WTC11 (cell line): Measurements from ENCODE around the gene JADE3. TPM values are rescaled to one million over a fixed set of nuclear protein-coding genes. Genes with fewer than 3 reads are reported as not detected.
"Not testable (repeated sequence)": the region's sequence is repeated elsewhere in the genome, so short reads cannot be mapped to it uniquely, and the experiment has no call there.

Source experiments
- ATAC-seq: fragments of 200-7000 bp; cut with Tn5 transposase; 2 replicates; pipeline ENCODE4 v1.10.0; 2021; ENCODE audit warnings: mild to moderate bottlenecking, moderate library complexity
- CTCF ChIA-PET: fragments of 300-600 bp; sonication (Branson Sonifier 250); formaldehyde crosslinking; loops from one replicate; lab custom pipeline; 2021; ENCODE audit warnings: antibody characterized with exemption; lab: Charles Lee
- POLR2A ChIA-PET: fragments of 350-600 bp; sonication (Branson Sonifier 250); formaldehyde crosslinking; loops from one replicate; lab custom pipeline; 2021; ENCODE audit warnings: antibody characterized with exemption; lab: Charles Lee
- DNase-seq: peaks from one replicate; pipeline ENCODE4 v3.0.0; 2021; ENCODE audit warnings: low spot score
- H3K27ac Mint-ChIP-seq: 2 replicates; pipeline ENCODE4 v1.8.0; 2021; ENCODE audit warnings: mixed read lengths
- H3K27me3 Mint-ChIP-seq: 2 replicates; pipeline ENCODE4 v1.8.0; 2021; ENCODE audit warnings: low read depth, mild to moderate bottlenecking, moderate library complexity, mixed read lengths
- H3K36me3 Mint-ChIP-seq: 2 replicates; pipeline ENCODE4 v1.8.0; 2021; ENCODE audit warnings: mixed read lengths
- H3K4me1 Mint-ChIP-seq: 2 replicates; pipeline ENCODE4 v1.8.0; 2022; ENCODE audit warnings: mixed read lengths
- H3K4me3 Mint-ChIP-seq: 2 replicates; pipeline ENCODE4 v1.8.0; 2021; ENCODE audit warnings: mild to moderate bottlenecking, moderate library complexity, mixed read lengths
- H3K9me3 Mint-ChIP-seq: 2 replicates; pipeline ENCODE4 v1.8.0; 2021; ENCODE audit warnings: mixed read lengths
- AR ChIP-seq: fragments of 250-450 bp; sonication (Bioruptor Pico); IDR thresholded peaks from 2 replicates; pipeline ENCODE4 v1.9.0; 2021; ENCODE audit warnings: mild to moderate bottlenecking
- CDX4 ChIP-seq: fragments of 250-450 bp; sonication (Bioruptor Pico); IDR thresholded peaks from 2 replicates; pipeline ENCODE4 v1.9.0; 2021; ENCODE audit warnings: moderate library complexity, mild to moderate bottlenecking, inconsistent platforms, borderline replicate concordance
- HMGA2 ChIP-seq: fragments of 250-450 bp; sonication (Bioruptor Pico); IDR thresholded peaks from 2 replicates; pipeline ENCODE4 v1.4.0; 2021; ENCODE audit warnings: mild to moderate bottlenecking, moderate library complexity
- IRF1 ChIP-seq: sonication (generic); formaldehyde crosslinking; IDR thresholded peaks from 2 replicates; pipeline ENCODE4 v1.8.0; 2023; ENCODE audit warnings: missing genetic modification reagents
- MXD4 ChIP-seq: fragments of 250-450 bp; sonication (Bioruptor Pico); IDR thresholded peaks from 2 replicates; pipeline ENCODE4 v1.8.0; 2021; ENCODE audit warnings: mild to moderate bottlenecking, moderate library complexity, borderline replicate concordance
- NFATC4 ChIP-seq: fragments of 250-450 bp; sonication (Bioruptor Pico); IDR thresholded peaks from 2 replicates; pipeline ENCODE4 v1.9.0; 2021; ENCODE audit warnings: mild to moderate bottlenecking
- NR3C1 ChIP-seq: sonication (generic); formaldehyde crosslinking; conservative IDR thresholded peaks from 2 replicates; pipeline ENCODE4 v1.8.1; 2023; ENCODE audit warnings: low read depth, mild to moderate bottlenecking, missing genetic modification reagents
- PRRX2 ChIP-seq: fragments of 250-450 bp; sonication (Bioruptor Pico); IDR thresholded peaks from 2 replicates; pipeline ENCODE4 v1.8.0; 2021; ENCODE audit warnings: mild to moderate bottlenecking
- USF2 ChIP-seq: sonication (generic); formaldehyde crosslinking; IDR thresholded peaks from 2 replicates; pipeline ENCODE4 v1.8.1; 2023; ENCODE audit warnings: mild to moderate bottlenecking, missing genetic modification reagents, moderate library complexity
- ZNF219 ChIP-seq: sonication (generic); formaldehyde crosslinking; IDR thresholded peaks from 2 replicates; pipeline ENCODE4 v1.8.0; 2023; ENCODE audit warnings: missing genetic modification reagents, mild to moderate bottlenecking, borderline replicate concordance
- ZNF232 ChIP-seq: sonication (generic); formaldehyde crosslinking; IDR thresholded peaks from 2 replicates; pipeline ENCODE4 v1.8.0; 2022; ENCODE audit warnings: mild to moderate bottlenecking, missing genetic modification reagents
- ZNF263 ChIP-seq: sonication (generic); formaldehyde crosslinking; IDR thresholded peaks from 2 replicates; pipeline ENCODE4 v1.8.1; 2022; ENCODE audit warnings: low read depth, mild to moderate bottlenecking, moderate library complexity, missing genetic modification reagents
- ZNF423 ChIP-seq: fragments of 250-450 bp; sonication (Bioruptor Pico); IDR thresholded peaks from 2 replicates; pipeline ENCODE4 v2.1.2; 2022; ENCODE audit warnings: mild to moderate bottlenecking, moderate library complexity
- ZNF425 ChIP-seq: fragments of 250-450 bp; sonication (Bioruptor Pico); conservative IDR thresholded peaks from 2 replicates; pipeline ENCODE4 v1.9.0; 2021; ENCODE audit warnings: mild to moderate bottlenecking
- ZNF671 ChIP-seq: fragments of 250-450 bp; sonication (Bioruptor Pico); IDR thresholded peaks from 2 replicates; pipeline ENCODE4 v1.8.0; 2021; ENCODE audit warnings: mild to moderate bottlenecking
- total RNA-seq: library from RNA; stranded (reverse); gene quantifications from 3 replicates; pipeline ENCODE4 v1.2.3, GENCODE V29; 2021
- TF ChIP-seq, protein P1 (sequence below): sonication (generic); formaldehyde crosslinking; IDR thresholded peaks from 2 replicates; pipeline ENCODE4 v1.8.1; 2022; ENCODE audit warnings: low read depth, mild to moderate bottlenecking, moderate library complexity, missing genetic modification reagents, borderline replicate concordance
- TF ChIP-seq, protein P2 (sequence below): sonication (generic); formaldehyde crosslinking; IDR thresholded peaks from 2 replicates; pipeline ENCODE4 v1.8.1; 2023; ENCODE audit warnings: mild to moderate bottlenecking, missing genetic modification reagents, moderate library complexity

Gene JADE3
- total RNA-seq, 1 experiment from 2014 or later: 19.2 TPM

DNA sequence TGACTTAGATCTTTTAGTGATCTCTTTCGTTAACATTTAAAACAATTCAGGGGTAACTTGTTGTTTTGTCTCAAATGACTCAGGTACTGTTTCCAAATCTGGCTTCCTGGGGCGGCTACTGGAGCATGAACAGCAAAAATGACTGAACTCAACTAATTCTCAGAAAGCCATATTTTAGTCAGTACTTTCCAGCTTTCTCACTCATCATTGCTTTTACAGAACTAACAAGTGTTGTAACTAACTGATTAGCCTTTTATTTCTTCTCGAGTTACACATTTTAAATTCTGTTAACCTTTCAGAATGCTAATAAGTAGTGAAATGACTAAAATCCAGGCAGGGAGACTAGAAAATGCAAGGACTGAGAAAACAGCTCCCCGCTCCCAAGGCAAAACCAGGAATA is 55.3 kb downstream of the JADE3 start:
- H3K27me3 Mint-ChIP-seq: no peaks in the 10 kb centered on the region
- no peak for DNase-seq
- ATAC-seq: no peak
- no peaks in the 10 kb centered on the region for H3K9me3 Mint-ChIP-seq
- no peak overlapping the region for H3K4me3 Mint-ChIP-seq
- POLR2A ChIA-PET: no interaction called here
- H3K36me3 Mint-ChIP-seq: no peaks in the 10 kb centered on the region
- H3K27ac Mint-ChIP-seq: peak overlapping the region; percentile 60
- no peak for TF ChIP-seq ZNF232
- no peak for TF ChIP-seq PRRX2
- no peak for TF ChIP-seq NR3C1 (CRISPR knock-in tag)
- TF ChIP-seq ZNF219: no peak
- TF ChIP-seq AR (CRISPR knock-in tag): no peak
- TF ChIP-seq CDX4 (CRISPR knock-in tag): no peak
- TF ChIP-seq, protein P1, sequence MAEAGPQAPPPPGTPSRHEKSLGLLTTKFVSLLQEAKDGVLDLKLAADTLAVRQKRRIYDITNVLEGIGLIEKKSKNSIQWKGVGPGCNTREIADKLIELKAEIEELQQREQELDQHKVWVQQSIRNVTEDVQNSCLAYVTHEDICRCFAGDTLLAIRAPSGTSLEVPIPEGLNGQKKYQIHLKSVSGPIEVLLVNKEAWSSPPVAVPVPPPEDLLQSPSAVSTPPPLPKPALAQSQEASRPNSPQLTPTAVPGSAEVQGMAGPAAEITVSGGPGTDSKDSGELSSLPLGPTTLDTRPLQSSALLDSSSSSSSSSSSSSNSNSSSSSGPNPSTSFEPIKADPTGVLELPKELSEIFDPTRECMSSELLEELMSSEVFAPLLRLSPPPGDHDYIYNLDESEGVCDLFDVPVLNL (CRISPR knock-in tag): no peak
- no peak for TF ChIP-seq USF2 (CRISPR knock-in tag)
- TF ChIP-seq ZNF425 (CRISPR knock-in tag): no peak
- TF ChIP-seq, protein P2, sequence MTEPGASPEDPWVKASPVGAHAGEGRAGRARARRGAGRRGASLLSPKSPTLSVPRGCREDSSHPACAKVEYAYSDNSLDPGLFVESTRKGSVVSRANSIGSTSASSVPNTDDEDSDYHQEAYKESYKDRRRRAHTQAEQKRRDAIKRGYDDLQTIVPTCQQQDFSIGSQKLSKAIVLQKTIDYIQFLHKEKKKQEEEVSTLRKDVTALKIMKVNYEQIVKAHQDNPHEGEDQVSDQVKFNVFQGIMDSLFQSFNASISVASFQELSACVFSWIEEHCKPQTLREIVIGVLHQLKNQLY: no peak
- no peak for TF ChIP-seq HMGA2
- TF ChIP-seq ZNF263: no peak
- TF ChIP-seq IRF1 (CRISPR knock-in tag): no peak
- no peak for TF ChIP-seq ZNF671 (CRISPR knock-in tag)
- no peak for TF ChIP-seq MXD4 (CRISPR knock-in tag)
- no peak for TF ChIP-seq NFATC4 (CRISPR knock-in tag)
- TF ChIP-seq ZNF423 (CRISPR knock-in tag): no peak
- TF ChIP-seq, all 79 proteins: peak for 0
- CTCF ChIA-PET: interaction anchor here (0.9 kb wide), 1 partner anchor 55 kb away, joined by 3 read pairs; no protein-coding TSS in a partner anchor
- H3K4me1 Mint-ChIP-seq: peaks cover 53% of the 10 kb centered on the region

- POLR2A ChIA-PET, DNase-seq, H3K9me3 Mint-ChIP-seq, H3K27ac Mint-ChIP-seq, H3K36me3 Mint-ChIP-seq, H3K27me3 Mint-ChIP-seq, ATAC-seq, H3K4me3 Mint-ChIP-seq: not testable (repeated sequence)
- H3K4me1 Mint-ChIP-seq: peaks cover 47% of the 10 kb centered on the region
- CTCF ChIA-PET: interaction anchor here (1.9 kb wide), 1 partner anchor 54 kb away, joined by 4 read pairs; no protein-coding TSS in a partner anchor
Observed at GRCh38 chrX:46977046-46977445, 64.8 kb downstream of the JADE3 start.
